Suprapubic skin (tissue), 3 donors: ENCODE results near the gene DCP1A.
"Not testable (repeated sequence)": the region's sequence is repeated elsewhere in the genome, so short reads cannot be mapped to it uniquely, and the experiment has no call there.

Experiments
- EP300 ChIP-seq: sonication (generic); formaldehyde crosslinking; IDR thresholded peaks from one replicate; pipeline ENCODE4 v1.6.1; 2017; ENCODE audit warnings: antibody characterized with exemption
- POLR2A ChIP-seq, 2 donors: fragments of 450-650 bp; IDR thresholded peaks; one replicate each; pipeline ENCODE4 v1.6.1; 2017; ENCODE audit warnings: antibody characterized with exemption in 2 of 2, mild to moderate bottlenecking in 2 of 2, moderate library complexity in 2 of 2
- TF ChIP-seq, protein P1 (sequence below), 2 donors: fragments of 200-600 bp in 1 of 2; fragments of 450-650 bp in 1 of 2; sonication (generic) in 1 of 2; IDR thresholded peaks; one replicate each; pipeline ENCODE4 v1.5.1; 2016 to 2019; ENCODE audit warnings: antibody characterized with exemption in 2 of 2, mild to moderate bottlenecking in 1 of 2, moderate library complexity in 1 of 2

DNA sequence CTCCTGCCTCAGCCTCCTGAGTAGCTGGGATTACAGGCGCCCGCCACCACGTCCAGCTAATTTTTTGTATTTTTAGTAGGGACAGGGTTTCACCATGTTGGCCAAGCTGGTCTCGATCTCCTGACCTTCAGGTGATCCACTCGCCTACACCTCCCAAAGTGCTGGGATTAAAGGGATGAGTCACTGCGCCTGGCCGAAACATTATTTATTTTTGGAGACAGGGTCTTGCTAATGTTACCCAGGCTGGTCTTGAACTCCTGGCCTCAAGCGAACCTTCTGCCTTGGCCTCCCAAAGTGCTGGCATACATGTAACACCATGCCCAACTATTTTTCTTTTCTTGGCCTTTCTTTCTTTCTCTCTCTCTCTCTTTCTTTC, 94.4 kb downstream of the DCP1A start:
- TF ChIP-seq, protein P1, sequence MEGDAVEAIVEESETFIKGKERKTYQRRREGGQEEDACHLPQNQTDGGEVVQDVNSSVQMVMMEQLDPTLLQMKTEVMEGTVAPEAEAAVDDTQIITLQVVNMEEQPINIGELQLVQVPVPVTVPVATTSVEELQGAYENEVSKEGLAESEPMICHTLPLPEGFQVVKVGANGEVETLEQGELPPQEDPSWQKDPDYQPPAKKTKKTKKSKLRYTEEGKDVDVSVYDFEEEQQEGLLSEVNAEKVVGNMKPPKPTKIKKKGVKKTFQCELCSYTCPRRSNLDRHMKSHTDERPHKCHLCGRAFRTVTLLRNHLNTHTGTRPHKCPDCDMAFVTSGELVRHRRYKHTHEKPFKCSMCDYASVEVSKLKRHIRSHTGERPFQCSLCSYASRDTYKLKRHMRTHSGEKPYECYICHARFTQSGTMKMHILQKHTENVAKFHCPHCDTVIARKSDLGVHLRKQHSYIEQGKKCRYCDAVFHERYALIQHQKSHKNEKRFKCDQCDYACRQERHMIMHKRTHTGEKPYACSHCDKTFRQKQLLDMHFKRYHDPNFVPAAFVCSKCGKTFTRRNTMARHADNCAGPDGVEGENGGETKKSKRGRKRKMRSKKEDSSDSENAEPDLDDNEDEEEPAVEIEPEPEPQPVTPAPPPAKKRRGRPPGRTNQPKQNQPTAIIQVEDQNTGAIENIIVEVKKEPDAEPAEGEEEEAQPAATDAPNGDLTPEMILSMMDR (IDR thresholded peaks at IDR 0.05) = not testable (repeated sequence)
- TF ChIP-seq POLR2A (IDR thresholded peaks at IDR 0.05); EP300: not testable (repeated sequence)
